GM18858 (cell line): ENCODE results near the gene AGPAT4.
"Not testable (repeated sequence)": the region's sequence is repeated elsewhere in the genome, so short reads cannot be mapped to it uniquely, and the experiment has no call there.

Experiments
- ATAC-seq: cut with Tn5 transposase; IDR thresholded peaks from one replicate; pipeline ENCODE4 v1.9.1; 2021; ENCODE audit not compliant: unreplicated experiment

Gene AGPAT4

DNA sequence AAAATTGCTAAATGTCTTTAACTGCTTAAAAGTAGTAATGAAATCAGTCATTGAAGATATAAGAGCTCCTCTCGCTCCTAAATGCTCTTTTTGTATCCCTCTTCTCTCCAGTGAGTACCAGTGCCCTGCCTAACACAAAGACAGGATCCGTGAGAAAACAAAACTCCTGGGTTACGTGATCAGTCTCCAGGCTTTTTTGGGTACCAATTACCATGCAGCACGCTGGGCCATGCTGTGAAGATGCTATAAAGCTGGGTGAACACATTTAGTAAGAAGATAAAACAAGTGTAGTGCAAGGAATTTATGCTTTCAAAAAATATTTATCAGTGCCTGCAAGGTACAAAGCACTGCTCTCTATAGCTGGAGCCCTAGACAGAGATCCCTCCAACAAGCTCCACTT, 66.7 kb downstream of the AGPAT4 start:
- ATAC-seq: no peak

DNA sequence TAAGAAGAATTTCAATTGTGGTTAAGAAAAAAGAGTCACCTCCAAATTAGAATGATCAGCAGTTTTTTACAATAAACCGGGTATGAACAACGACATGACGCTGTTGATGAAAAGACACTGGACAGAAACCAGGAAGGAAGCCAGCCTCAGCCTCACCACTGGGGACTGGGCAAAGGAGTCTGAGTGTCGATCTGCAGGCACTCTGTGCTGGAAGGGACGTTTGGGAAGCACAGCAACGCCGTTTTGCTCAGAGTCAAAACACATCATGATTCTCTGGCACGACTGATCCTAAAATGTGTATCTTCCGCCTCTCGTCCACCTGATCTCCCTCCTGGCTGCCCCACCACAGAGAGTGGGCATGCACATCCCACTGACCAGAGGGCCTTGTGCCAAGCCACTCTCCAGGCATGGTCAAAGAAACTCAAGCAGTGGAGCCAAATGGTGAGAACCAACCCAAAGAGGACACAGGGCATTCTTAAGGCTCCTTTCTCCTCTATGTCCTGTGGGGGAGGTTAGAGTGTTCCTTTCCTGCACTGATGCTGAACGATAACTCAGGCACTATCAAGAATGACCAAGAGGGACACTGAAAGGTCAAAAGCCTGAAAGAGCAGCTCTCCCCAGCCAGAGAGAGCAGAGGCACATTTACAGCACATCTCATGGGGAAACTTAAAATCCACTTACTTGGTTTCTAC, 68.8 kb downstream of the AGPAT4 start:
- no peak for ATAC-seq

DNA sequence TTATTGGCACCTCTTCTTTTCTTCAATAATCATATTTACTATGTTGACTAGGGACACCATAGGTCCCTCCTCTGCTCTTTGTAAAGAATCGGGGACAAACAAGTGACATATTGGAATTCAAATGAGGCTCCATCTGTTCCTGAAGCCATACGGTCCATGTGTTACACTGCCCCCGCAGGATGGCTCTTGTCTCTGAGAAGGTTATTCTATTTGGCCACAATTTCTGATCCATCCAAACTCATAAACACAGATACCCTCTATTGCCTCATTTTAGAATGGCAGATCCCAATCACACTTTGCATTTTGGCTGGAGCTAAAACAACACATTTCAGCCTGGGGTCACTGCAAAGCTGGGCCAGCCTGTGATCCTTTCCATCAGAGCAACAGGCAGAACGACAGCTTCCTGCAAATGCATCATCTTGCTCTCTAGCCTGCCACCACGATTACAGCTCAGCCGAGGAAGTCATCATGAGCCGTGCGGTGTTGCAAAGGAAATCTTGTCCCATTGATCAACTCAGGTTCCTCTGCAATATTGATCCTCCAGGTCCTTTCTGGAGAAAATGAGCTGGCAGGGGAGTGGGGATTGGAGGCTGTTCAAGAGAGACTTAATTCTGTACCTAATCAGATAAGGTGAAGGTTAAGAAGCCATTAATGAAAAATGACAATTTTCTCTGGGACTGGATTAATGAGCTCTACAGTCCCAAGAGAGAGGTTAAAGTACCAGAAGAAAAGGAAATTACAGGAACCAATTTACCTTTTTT, 73.1 kb downstream of the AGPAT4 start:
- ATAC-seq: no peak

GRCh38 chr6:161199850-161200249, 74.0 kb downstream of the AGPAT4 start:
- no peak for ATAC-seq

GRCh38 chr6:161198783-161199460, 74.9 kb downstream of the AGPAT4 start:
- no peak for ATAC-seq

GRCh38 chr6:161198176-161198575, 75.7 kb downstream of the AGPAT4 start:
- no peak for ATAC-seq

- ATAC-seq: no peak
These were observed 78.5 kb downstream of the AGPAT4 start for GRCh38 chr6:161195386-161195785.

- no peak for ATAC-seq
These were observed 79.5 kb downstream of the AGPAT4 start for GRCh38 chr6:161194374-161194773.

DNA sequence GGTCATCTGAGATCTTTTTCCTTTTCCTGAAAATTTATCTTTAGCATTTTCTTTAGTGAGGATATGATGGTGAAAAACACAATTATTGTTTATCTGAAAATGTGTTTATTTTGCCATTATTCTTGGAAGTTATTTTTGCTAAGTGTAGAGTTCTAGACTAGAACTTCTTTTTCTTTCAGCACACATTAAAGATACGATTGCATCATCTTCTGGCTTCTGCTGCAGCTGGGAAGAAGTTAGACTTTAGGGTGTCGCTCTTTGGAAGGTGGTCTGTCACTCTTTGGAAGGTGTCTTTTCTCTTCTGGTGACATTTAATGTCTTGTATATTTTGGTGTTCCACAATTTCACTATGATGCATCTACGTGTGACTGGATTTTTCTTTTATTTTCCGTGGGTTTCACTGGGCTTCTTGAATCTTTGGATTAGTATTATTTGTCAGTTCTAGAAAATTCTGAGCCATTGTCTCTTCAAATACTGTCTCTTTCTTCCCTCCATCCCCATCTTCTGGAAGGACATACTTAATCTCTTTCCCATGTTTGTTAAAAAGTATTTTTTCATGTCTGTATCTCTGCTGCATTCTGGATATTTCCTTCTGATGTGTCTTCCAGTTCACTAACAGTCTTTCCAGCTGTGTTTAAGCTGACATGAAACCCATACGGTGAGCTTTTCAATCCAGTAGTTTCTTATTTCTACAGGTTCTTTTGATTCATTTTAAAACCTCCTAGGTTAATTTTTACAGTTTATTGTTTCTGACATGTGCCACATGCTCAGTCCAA, 81.0 kb downstream of the AGPAT4 start:
- no peak for ATAC-seq

DNA sequence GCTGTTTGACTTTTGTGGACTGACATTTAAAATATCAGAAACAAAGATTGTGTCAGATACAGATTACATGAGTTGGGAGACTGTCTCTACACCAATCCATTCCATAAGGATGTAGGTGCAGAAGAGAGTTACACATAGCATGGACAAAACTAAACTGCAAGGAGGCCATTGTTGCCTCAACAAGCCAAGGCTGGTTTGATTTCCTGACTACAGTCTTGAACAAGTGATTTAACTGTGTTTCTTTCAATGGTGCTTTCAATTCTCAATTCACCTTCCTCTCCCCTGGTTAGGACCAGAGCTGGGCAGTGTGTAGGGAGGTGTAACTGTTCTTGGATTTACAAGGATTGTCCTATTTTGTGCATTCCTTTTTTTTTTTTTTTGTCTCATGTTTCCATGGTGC, 82.2 kb downstream of the AGPAT4 start:
- ATAC-seq: no peak

GRCh38 chr6:161191007-161191406, 82.9 kb downstream of the AGPAT4 start:
- ATAC-seq: no peak

GRCh38 chr6:161189891-161190290, 84.0 kb downstream of the AGPAT4 start:
- ATAC-seq: no peak

GRCh38 chr6:161188547-161189465, 85.1 kb downstream of the AGPAT4 start:
- ATAC-seq: no peak

DNA sequence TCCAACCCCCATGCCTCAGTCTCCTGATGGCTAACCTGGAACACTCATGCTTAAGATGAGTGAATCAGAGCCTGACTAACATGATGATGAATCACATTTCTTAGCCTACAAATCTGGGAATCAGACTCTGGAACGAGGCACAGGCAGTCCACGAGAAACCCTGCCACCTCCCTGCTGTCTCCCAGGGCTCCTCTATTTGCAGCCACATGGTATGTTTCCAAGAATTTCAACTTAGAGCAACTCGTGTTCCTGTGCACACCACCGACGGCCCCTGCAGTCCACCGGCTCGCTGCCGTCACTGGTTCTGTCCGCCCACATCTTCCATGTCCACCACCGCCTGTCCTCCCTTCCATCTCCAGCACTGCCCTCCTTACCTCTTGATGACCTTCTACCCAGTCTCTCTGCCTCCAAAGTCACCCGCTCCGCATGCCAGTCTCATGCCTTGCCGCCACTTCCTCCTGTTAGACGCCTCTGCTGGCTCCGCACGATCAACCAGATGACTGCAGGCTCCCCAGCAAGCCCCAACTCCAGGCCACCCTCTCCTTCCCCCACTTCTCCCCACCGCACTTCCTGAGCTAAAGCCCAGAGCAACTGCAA, 87.6 kb downstream of the AGPAT4 start:
- ATAC-seq: no peak

DNA sequence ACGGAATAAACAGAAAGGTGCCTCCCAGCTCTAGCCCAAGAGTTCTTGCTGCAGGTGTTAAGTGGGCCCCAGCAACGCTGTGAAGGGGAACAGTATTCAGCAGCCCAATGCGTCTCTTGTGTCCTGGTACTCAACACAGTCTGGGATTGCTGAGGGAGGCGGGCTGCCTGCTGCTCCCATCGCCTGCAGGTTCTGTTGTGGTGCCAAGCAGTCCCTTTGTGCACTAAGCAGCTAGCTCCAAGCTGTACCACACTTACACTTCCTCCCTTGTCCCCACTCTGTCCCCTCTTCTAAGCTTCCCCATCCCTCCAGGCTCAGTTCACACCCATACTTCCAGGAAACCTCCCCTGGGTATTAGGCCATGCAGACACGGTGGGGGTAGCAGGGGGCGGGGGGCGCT, 92.7 kb downstream of the AGPAT4 start:
- no peak for ATAC-seq

DNA sequence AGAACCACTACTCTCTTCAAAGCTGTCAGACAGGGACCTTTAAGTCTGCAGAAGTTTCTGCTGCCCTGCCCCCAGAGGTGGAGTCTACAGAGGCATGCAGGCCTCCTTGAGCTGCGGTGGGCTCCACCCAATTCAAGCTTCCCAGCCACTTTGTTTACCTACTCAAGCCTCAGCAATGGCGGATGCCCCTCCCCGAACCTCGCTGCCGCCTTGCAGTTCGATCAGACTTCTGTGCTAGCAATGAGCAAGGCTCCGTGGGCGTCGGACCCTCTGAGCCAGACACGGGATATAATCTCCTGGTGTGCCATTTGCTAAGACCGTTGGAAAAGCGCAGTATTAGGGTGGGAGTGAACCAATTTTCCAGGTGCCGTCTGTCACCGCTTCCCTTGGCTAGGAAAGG, 95.7 kb downstream of the AGPAT4 start:
- not testable (repeated sequence) for ATAC-seq

- not testable (repeated sequence) for ATAC-seq
These were observed 97.4 kb downstream of the AGPAT4 start for GRCh38 chr6:161176428-161176827.

DNA sequence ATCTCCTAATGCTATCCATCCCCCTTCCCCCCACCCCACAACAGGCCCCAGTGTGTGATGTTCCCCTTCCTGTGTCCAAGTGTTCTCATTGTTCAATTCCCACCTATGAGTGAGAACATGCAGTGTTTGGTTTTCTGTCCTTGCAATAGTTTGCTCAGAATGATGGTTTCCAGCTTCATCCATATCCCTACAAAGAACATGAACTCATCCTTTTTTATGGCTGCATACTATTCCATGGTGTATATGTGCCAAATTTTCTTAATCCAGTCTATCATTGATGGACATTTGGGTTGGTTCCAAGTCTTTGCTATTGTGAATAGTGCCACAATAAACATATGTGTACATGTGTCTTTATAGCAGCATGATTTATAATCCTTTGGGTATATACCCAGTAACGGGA, 101.1 kb downstream of the AGPAT4 start:
- ATAC-seq: not testable (repeated sequence)

DNA sequence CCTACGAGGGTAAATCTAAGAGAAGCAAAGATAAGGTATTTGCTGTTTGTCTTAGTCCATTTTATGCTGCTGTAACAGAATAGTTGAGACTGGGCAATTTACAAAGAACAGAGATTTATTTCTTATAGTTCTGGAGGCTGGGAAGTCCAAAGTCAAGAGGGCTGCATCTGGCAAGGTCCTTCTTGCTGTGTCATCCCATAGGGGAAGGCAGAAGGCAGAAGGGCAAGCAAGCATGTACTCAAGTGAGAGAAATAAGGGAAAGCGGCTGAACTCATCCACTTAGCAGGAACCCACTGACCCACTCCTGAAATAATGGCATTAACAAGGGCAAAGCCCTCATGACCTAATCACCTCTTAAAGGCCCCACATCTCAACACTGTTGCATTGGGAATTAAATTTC, 102.7 kb downstream of the AGPAT4 start:
- no peak for ATAC-seq

DNA sequence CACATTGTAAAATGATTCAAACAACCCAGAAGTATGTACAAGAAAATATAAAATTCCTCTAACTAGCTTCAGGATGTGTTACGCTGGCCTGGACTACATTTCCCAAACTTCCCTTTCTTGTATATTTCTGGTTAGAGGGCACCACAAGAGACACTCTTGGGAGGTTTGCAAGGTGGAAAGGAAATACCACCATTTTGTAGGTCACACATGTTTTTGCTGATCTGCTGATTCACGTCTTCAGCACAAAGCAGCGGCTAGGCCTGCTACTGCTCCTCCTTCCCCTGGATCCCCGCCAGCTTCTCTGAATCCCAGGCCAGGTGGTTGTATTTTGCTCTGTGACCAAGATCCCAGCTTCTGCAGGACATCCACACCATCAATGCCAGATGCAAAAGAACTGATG, 104.2 kb downstream of the AGPAT4 start:
- no peak for ATAC-seq
